ENCODE measurements around the gene PDE4D.

DNA sequence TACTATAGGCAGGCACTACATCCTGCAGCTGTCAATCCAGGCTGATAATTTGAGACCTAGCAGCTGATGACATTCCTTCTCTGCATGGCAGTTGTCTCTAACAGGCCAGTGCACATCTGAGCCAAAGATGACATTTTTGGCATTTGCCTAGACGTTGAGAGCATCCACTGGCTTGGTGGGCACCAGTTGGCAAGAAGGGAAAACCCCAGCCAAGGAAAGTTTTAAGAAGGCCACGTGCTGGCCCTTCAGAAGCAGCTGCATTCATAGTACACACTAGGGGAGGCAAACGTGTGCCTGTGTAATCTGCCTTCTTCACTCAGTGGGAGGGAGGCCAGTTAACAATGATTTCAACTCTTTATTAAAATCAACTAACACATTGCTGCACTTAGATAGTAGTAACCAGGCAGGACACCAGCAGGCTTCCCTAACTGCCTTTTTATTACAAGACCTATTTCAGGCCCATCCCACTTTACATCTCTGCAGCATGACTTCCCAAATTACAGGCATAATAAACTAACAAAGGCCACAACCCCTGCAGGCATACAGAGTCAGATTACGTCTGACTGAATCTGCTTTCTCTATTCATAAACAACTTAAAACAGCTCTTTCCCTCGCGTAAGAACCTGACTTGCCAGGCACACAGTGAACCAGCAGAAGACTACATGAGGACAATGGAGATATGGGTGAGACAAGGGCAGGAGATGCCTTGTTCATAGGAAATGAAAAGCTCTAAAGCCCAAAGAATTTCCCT, 576.3 kb downstream of the PDE4D start:
- TF ChIP-seq CTCF (IDR thresholded peaks at IDR 0.05) (no peak), POLR2A (IDR thresholded peaks at IDR 0.05) (no peak)
